Peyer's patch (tissue), 4 donors: Measurements from ENCODE around the gene TRIM8.

Experiments used
- CTCF ChIP-seq, 6 experiments: fragments of 450-650 bp in 4 of 6; fragments of 200-600 bp in 2 of 6; sonication (generic) in 1 of 6; IDR thresholded peaks; one replicate each; pipeline ENCODE4 v1.5.1; 2017 to 2019; ENCODE audit warnings: antibody characterized with exemption in 6 of 6, mild to moderate bottlenecking in 3 of 6, moderate library complexity in 1 of 6
- POLR2A ChIP-seq, 2 donors: fragments of 450-650 bp; IDR thresholded peaks; one replicate each; pipeline ENCODE4 v1.5.1; 2017; ENCODE audit warnings: antibody characterized with exemption in 2 of 2, mild to moderate bottlenecking in 2 of 2, moderate library complexity in 2 of 2

GRCh38 chr10:102613286-102613685 is 31.0 kb upstream of the TRIM8 start:
- TF ChIP-seq CTCF (IDR thresholded peaks at IDR 0.05) = no peak
- TF ChIP-seq POLR2A (IDR thresholded peaks at IDR 0.05) = no peak
